Left cardiac atrium (tissue), 4 donors: ENCODE data around the gene AGPAT4. TPM values are rescaled to one million over a fixed set of nuclear protein-coding genes. Genes with fewer than 3 reads are reported as not detected.
"Not testable (repeated sequence)": the region's sequence is repeated elsewhere in the genome, so short reads cannot be mapped to it uniquely, and the experiment has no call there.

Experiments
- ATAC-seq, 2 donors: fragments of 200-7000 bp; cut with Tn5 transposase; one replicate each; pipeline ENCODE4 v1.9.1; 2020; ENCODE audit warnings: mild to moderate bottlenecking in 2 of 2, moderate library complexity in 2 of 2
- DNase-seq: peaks from one replicate; pipeline ENCODE4 v3.0.0-alpha.2; 2020
- intact Hi-C, 2 donors: fragments of 100-400 bp; cut with DNase I; formaldehyde crosslinking; loops; one replicate each; pipeline versions ENCODE4 v1.14.1 to v1.15.1; 2022 to 2023
- total RNA-seq, 2 donors: library from RNA; stranded (reverse); fragmentation: NEBNext Ultra II Directional; extraction: Animal tissue kit (Norgen Biotek cat#: 25700); gene quantifications; one replicate each; pipeline ENCODE4 v1.2.1, GENCODE V29; 2021
- donor health status: DM: no; HTN: yes; CAD: no.
- donor health status: DM: no; HTN: yes; CAD: no; lungs with severe emphysema.
- donor health status: DM: yes; HTN: yes; CAD: no.
- donor health status: Dilated cardiomyopathy.

AGPAT4 gene
- total RNA-seq, 2 donors from 2014 or later, result 2.9 to 4.6 TPM

GRCh38 chr6:161189891-161190290 lies 84.0 kb downstream of the AGPAT4 start:
- ATAC-seq, result no peak
- no peak for DNase-seq
- intact Hi-C loops, result no loop called here

- intact Hi-C loops, result no loop called here
- DNase-seq, result no peak
- no peak for ATAC-seq
Observed at GRCh38 chr6:161188547-161189465, 85.1 kb downstream of the AGPAT4 start.

GRCh38 chr6:161186173-161186769 lies 87.6 kb downstream of the AGPAT4 start:
- intact Hi-C loops, result no loop called here
- peak in 1 of 2 donors; percentile 52 for ATAC-seq
- no peak for DNase-seq

GRCh38 chr6:161181121-161181520 lies 92.7 kb downstream of the AGPAT4 start:
- no peak for ATAC-seq
- intact Hi-C loops, result no loop called here
- no peak for DNase-seq

- DNase-seq, ATAC-seq, intact Hi-C loops: not testable (repeated sequence)
Observed at GRCh38 chr6:161178155-161178554, 95.7 kb downstream of the AGPAT4 start.

- ATAC-seq, intact Hi-C loops: not testable (repeated sequence)
Observed at GRCh38 chr6:161176428-161176827, 97.4 kb downstream of the AGPAT4 start.

GRCh38 chr6:161172769-161173168 lies 101.1 kb downstream of the AGPAT4 start:
- intact Hi-C loops, ATAC-seq, DNase-seq: not testable (repeated sequence)

More at GRCh38 chr6:161176428-161176827, 97.4 kb downstream of the AGPAT4 start:
- not testable (repeated sequence) for DNase-seq

- DNase-seq (no peak), ATAC-seq (no peak)
- intact Hi-C loops, result no loop called here
Observed at GRCh38 chr6:161171207-161171606, 102.7 kb downstream of the AGPAT4 start.

GRCh38 chr6:161169696-161170095 lies 104.2 kb downstream of the AGPAT4 start:
- ATAC-seq (peak in 1 of 2 donors; percentile 29), DNase-seq (peak; percentile 38)
- intact Hi-C loops, result no loop called here

GRCh38 chr6:161169035-161169434 lies 104.8 kb downstream of the AGPAT4 start:
- intact Hi-C loops, result no loop called here
- DNase-seq (no peak), ATAC-seq (no peak)

- ATAC-seq (peak; percentile 23 to 67), DNase-seq (no peak)
- intact Hi-C loops, result no loop called here
Observed at GRCh38 chr6:161168281-161168891, 105.5 kb downstream of the AGPAT4 start.

- intact Hi-C loops, result no loop called here
- DNase-seq (no peak), ATAC-seq (no peak)
Observed at GRCh38 chr6:161166677-161167076, 107.2 kb downstream of the AGPAT4 start.

- ATAC-seq (no peak), DNase-seq (no peak)
- intact Hi-C loops, result no loop called here
Observed at GRCh38 chr6:161166176-161166575, 107.7 kb downstream of the AGPAT4 start.

- intact Hi-C loops, result no loop called here
- ATAC-seq (no peak), DNase-seq (no peak)
Observed at GRCh38 chr6:161164182-161164625, 109.7 kb downstream of the AGPAT4 start.

- DNase-seq, result no peak
- intact Hi-C loops, result no loop called here
- ATAC-seq, result no peak
Observed at GRCh38 chr6:161163466-161164181, 110.2 kb downstream of the AGPAT4 start.

GRCh38 chr6:161162722-161163121 lies 111.1 kb downstream of the AGPAT4 start:
- ATAC-seq, result no peak
- intact Hi-C loops, result no loop called here
- DNase-seq, result no peak

GRCh38 chr6:161161889-161162624 lies 111.8 kb downstream of the AGPAT4 start:
- no peak for DNase-seq
- no peak for ATAC-seq
- intact Hi-C loops, result no loop called here

- no peak for DNase-seq
- no peak for ATAC-seq
- intact Hi-C loops, result no loop called here
Observed at GRCh38 chr6:161161121-161161520, 112.7 kb downstream of the AGPAT4 start.
